Measurements from ENCODE around the gene CUEDC1.
"Not testable (repeated sequence)": the region's sequence is repeated elsewhere in the genome, so short reads cannot be mapped to it uniquely, and the experiment has no call there.

Gene CUEDC1

DNA sequence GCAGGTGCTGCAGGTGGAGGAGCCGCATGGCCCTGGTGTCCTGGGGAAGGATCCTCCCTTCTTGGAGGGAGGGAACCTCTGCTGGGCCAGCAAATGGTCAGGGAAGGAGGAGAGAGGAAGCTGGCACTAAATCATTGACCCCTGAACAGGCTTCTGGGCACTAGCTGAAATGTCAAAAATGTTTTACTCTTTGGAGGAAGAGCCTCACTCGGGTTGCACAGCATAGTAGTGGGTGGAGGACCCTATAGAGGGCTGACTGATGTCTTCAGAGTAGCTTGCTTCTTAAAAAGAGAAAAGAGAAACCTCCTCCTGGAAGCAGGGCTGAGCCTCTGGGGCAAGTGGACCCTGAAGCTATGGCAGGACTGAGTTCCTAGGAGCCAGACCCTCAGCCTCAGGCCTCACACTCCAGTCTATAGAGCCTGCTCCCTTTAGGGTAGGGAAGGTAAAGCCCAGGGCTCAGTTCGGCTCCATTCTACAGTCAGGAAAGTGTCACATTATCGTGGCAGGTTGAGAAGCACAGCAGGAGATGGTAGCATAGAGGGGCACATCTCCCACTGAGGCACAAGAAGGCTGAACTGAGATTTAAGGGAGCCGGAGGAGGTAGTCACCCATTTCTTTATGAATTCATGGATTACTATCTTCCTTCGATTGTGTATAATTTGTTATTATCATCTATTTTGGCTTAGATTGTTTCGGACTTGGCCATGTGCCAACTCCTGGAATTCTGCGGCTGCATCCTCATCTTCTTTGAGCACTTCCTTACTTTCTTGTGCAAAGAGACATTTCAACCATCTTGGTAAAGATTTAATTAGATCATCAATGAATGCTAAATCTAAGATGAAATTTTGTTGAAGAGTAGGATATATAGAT, 7.3 kb upstream of the CUEDC1 start:
- DNase-seq (no peak), ATAC-seq (replicated peaks) (no peak)
- Mint-ChIP-seq H3K4me1 (ENCODE audit: low read depth in 2 of 2) (peaks cover 1 to 4% of the 10 kb centered on the region in 2 donors), H3K27me3 (peaks cover 29 to 54% of the 10 kb centered on the region in 2 donors), H3K27ac (no peak overlapping the region), H3K9me3 (no peaks in the 10 kb centered on the region), H3K4me3 (no peak overlapping the region), H3K36me3 (ENCODE audit: insufficient read depth) (no peaks in the 10 kb centered on the region)

DNA sequence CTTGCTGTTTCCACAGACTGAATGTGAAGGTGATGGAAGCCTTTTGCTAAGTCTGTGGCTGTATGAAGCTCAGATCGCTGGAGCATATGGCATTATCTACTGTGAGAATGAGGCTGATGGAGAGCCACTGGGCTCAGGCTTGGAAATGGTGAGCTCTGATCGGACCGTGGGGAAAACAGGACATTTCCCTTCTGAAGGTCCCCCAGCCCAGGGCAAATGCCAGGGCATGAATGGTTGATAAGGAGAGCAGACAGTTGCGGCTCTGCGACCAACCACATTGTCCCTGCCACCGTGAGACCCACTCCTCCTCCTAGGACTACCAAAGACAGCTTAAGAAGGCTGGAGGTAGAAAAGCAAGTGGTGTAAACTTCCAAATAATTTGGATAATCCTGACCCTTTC, 4.7 kb upstream of the CUEDC1 start:
- peaks cover 33 to 53% of the 10 kb centered on the region in 2 donors for H3K27me3 Mint-ChIP-seq
- no peak overlapping the region for H3K27ac Mint-ChIP-seq
- peaks cover 17 to 23% of the 10 kb centered on the region in 2 donors for H3K4me1 Mint-ChIP-seq (ENCODE audit: low read depth in 2 of 2)
- H3K36me3 Mint-ChIP-seq (ENCODE audit: insufficient read depth), result peaks cover 10% of the 10 kb centered on the region
- no peak overlapping the region for H3K4me3 Mint-ChIP-seq
- ATAC-seq (replicated peaks) (no peak), DNase-seq (no peak)
- H3K9me3 Mint-ChIP-seq, result no peaks in the 10 kb centered on the region

DNA sequence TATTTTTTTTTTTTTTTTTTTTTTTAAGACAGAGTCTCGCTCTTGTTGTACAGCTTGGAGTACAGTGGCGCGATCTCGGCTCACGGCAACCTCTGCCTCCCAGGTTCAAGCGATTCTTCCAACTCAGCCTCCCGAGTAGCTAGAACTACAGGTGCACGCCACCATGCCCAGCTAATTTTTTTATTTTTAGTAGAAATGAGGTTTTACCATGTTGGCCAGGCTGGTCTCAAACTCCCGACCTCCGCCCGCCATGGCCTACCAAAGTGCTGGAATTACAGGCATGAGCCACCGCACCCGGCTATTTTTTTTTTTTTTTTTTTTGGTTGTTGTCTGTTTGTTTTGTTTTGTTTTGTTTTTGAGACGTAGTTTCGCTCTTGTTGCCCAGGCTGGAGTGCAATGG, 3.2 kb upstream of the CUEDC1 start:
- Mint-ChIP-seq H3K27me3 (peaks cover 27 to 55% of the 10 kb centered on the region in 2 donors), H3K36me3 (ENCODE audit: insufficient read depth) (peaks cover 10% of the 10 kb centered on the region), H3K4me1 (ENCODE audit: low read depth in 2 of 2) (peaks cover 20 to 23% of the 10 kb centered on the region in 2 donors)
- not testable (repeated sequence) for H3K4me3 Mint-ChIP-seq; ATAC-seq (replicated peaks); H3K27ac Mint-ChIP-seq; H3K9me3 Mint-ChIP-seq; DNase-seq

DNA sequence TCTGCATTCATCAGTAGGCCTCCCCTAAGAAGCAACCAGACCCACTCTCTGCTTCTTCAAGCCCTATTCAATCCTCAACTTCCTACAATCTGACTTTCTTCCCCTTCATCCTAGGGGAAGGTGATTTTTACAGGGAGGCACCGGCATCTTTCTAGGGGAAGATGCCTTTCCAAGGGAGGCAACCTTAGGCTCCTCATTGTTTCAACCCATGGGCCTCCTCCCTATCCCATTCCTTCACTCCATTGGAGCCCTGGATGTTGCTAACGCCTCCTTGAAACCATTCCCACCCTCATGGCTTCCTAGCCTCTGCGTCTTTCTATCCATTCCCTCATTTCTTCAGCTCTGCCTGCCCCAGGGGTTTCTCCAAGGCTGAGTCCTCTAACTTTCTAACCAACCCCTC, 2.7 kb upstream of the CUEDC1 start:
- Mint-ChIP-seq H3K27me3 (peaks cover 27 to 54% of the 10 kb centered on the region in 2 donors), H3K4me3 (peak overlapping the region in 1 of 2 donors; percentile 34), H3K4me1 (ENCODE audit: low read depth in 2 of 2) (peaks cover 21 to 23% of the 10 kb centered on the region in 2 donors), H3K36me3 (ENCODE audit: insufficient read depth) (peaks cover 10% of the 10 kb centered on the region), H3K9me3 (no peaks in the 10 kb centered on the region), H3K27ac (no peak overlapping the region)
- no peak for DNase-seq
- no peak for ATAC-seq (replicated peaks)

DNA sequence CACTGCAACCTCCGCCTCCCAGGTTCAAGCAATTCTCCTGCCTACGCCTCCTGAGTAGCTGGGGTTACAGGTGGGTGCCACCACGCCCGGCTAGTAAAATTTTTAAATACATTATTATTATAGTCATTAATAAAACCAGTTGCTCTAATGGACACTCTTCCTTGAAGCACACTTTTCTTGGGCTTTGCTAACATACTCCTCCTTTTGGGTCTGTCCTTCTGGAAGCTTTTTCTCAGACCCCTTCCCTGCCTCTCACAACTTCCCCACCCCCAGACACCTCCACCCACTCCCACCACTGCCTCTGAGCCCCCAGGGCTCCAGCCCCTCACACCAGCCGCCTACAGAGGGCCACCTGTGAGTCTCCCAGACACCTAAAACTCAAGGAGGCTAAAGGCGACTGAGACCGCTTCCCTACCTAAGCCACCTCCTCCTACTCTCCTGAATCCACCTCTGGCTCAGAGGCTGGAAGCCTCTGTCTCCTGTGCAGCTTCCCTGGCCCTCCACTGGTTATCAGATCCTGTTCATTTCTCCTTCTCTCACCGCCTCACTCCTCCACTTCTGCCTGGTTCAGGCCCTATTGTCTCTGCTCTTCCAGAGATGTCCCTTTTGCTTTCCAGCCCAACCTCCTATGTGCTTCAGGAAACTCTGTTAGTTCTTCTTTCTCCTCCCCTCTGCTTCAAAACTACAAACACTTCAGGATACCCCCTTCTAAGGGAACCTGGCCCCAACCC, 2.1 kb upstream of the CUEDC1 start:
- H3K4me3 Mint-ChIP-seq, result peak overlapping the region; percentile 4 to 34
- ATAC-seq (replicated peaks) (no peak), DNase-seq (no peak)
- H3K27me3 Mint-ChIP-seq, result peaks cover 26 to 50% of the 10 kb centered on the region in 2 donors
- no peaks in the 10 kb centered on the region for H3K9me3 Mint-ChIP-seq
- H3K4me1 Mint-ChIP-seq (ENCODE audit: low read depth in 2 of 2), result peaks cover 21 to 23% of the 10 kb centered on the region in 2 donors
- peak overlapping the region in 1 of 2 donors; percentile 21 for H3K27ac Mint-ChIP-seq
- H3K36me3 Mint-ChIP-seq (ENCODE audit: insufficient read depth), result peaks cover 10% of the 10 kb centered on the region

DNA sequence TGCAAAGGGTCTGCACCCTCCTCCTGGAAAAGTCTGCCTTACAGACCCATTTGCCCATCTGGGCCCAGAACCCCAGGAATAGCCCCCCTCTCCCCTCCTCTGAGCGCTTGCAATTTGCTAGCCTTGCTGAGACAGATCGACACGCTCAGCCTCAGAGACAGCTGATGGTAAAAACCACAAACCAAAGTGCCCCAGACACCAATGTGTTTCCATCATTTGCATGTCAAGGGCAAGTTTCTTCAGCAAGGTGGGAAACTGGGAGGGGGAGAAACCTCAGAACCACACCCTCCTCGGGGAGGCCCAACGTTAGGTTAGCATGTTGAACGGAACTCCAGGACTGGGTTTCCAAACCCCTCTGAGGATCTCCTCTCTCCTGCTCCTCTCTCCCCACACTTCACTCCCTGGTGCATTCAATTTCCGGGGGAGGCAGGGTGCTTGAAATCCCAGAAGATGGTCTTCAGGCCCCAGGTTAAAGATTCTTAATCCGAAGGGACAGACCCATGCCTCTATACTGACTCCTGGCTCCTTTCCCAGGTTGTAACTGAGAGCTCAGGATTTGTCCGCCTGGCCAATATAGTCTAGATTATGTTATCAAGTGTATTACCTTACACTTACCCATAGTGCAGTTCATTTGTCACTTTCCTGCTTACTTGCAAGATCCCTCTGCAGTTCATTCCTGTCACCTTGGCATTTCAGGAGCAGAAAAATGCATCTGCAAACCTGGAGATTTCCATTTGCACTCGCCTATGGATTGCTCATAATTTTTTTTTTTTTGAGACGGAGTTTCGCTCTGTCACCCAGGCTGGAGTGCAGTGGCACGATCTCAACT, 1.3 kb upstream of the CUEDC1 start:
- ATAC-seq (replicated peaks) (peak; percentile 82), DNase-seq (peak; percentile 47 to 56 (median 56))
- H3K9me3 Mint-ChIP-seq, result no peaks in the 10 kb centered on the region
- H3K4me1 Mint-ChIP-seq (ENCODE audit: low read depth in 2 of 2), result peaks cover 21 to 23% of the 10 kb centered on the region in 2 donors
- H3K4me3 Mint-ChIP-seq, result peak overlapping the region; percentile 80 to 86
- peaks cover 10% of the 10 kb centered on the region for H3K36me3 Mint-ChIP-seq (ENCODE audit: insufficient read depth)
- H3K27me3 Mint-ChIP-seq, result peaks cover 21 to 44% of the 10 kb centered on the region in 2 donors
- peak overlapping the region; percentile 22 to 59 for H3K27ac Mint-ChIP-seq

DNA sequence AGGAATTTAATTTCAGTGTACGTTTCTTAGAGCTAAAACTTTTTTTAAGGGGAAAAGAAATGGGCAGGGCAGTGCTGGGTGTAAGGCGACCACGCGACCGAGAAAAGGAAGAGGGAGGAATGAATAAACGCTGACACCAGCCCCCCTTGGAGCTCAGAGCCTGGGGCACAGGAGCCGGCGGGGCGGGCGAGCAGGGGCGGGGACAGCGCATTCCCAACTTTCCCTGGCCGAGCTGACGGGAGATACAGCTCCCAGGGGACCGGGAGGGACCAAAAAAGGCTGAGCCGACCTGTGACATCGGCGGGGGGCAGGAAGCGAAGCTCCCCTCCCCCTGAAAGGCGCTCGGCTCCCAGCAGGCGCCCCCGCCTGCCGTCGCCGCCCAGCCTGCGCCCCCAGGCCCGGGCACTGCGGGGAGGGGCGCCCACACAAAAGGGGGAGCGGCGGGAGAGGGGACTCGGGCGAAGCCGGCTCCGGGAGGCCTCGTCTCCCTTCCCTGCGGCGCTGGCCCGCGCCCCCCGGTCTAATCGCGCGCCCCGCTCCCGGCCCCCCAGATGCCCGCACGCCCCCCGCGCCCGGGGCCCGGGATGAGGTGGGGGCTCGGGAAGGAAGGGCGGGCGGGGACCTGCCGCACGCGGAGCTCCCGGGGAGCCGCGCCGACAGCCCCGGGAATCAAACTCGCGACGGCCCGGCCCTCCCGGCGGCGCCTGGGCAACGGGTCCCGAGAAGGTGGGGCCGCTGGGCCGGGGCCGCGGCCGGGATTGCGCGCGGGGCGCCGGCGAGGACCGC, 622 bp downstream of the CUEDC1 start:
- Mint-ChIP-seq H3K4me1 (ENCODE audit: low read depth in 2 of 2) (peaks cover 27 to 33% of the 10 kb centered on the region in 2 donors), H3K4me3 (peak overlapping the region; percentile 54 to 73), H3K27ac (no peak overlapping the region), H3K27me3 (peaks cover 20 to 32% of the 10 kb centered on the region in 2 donors), H3K9me3 (no peaks in the 10 kb centered on the region), H3K36me3 (ENCODE audit: insufficient read depth) (peaks cover 10% of the 10 kb centered on the region)
- ATAC-seq (replicated peaks), result no peak
- no peak for DNase-seq

DNA sequence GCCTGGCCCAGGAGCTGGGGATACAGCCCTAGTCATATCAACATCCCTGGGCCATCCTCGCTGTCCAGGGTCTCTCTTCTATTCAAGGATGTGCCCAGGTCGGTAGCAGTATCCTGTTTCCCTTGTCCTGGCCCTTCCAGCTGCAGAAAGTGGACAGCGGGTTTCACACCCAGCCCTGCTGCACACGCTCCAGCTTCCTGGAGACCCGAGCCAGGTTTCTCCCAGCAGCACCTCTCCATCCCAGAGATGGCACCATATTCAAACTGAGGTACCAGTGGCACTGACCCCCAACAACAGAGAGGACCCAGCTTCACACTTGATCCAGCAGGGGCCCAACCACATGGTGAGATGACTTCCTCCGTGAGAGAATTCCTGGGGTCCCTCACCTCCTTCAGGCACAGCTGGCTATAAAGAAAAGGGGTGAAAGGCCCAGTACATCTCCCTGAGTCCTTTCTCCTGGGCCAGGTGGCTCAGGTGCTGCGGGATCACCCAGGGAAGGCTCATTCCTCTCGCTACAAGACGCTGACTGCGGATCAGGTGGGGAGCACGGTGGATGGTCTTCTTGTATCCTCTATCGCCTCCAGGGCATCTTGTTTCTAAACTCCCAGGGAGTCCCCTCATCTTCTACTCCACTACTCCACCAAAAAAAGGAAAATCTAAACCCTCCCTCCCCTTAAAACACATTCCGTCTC, 1.4 kb downstream of the CUEDC1 start:
- Mint-ChIP-seq H3K27me3 (peaks cover 13 to 25% of the 10 kb centered on the region in 2 donors), H3K27ac (no peak overlapping the region), H3K4me1 (ENCODE audit: low read depth in 2 of 2) (peaks cover 31 to 39% of the 10 kb centered on the region in 2 donors), H3K36me3 (ENCODE audit: insufficient read depth) (peaks cover 10% of the 10 kb centered on the region), H3K4me3 (peak overlapping the region; percentile 54 to 73), H3K9me3 (no peaks in the 10 kb centered on the region)
- DNase-seq (no peak), ATAC-seq (replicated peaks) (no peak)

DNA sequence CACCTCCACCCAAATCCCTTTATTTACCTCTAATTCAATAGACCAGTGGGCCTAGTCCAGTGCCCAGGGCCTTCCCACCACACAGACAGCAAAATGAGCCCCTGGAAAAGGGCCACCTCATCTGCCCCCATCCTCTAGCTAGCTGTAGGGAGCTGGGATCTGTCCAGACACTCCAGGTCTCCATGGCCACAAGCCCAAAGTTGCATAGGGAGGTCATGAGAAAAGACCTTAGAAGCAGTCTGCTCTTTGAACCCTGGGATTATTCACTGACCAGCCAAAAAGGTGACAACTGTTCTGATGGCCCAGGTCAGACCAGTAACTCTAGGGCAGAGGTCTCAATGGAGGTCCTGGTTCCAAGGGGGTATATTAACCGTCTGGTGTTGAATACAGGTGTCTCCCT, 2.0 kb downstream of the CUEDC1 start:
- H3K27me3 Mint-ChIP-seq, result peaks cover 11 to 21% of the 10 kb centered on the region in 2 donors
- no peaks in the 10 kb centered on the region for H3K9me3 Mint-ChIP-seq
- H3K27ac Mint-ChIP-seq, result no peak overlapping the region
- ATAC-seq (replicated peaks), result no peak
- H3K4me3 Mint-ChIP-seq, result peak overlapping the region in 1 of 2 donors; percentile 73
- DNase-seq, result no peak
- peaks cover 10% of the 10 kb centered on the region for H3K36me3 Mint-ChIP-seq (ENCODE audit: insufficient read depth)
- H3K4me1 Mint-ChIP-seq (ENCODE audit: low read depth in 2 of 2), result peaks cover 36 to 45% of the 10 kb centered on the region in 2 donors

DNA sequence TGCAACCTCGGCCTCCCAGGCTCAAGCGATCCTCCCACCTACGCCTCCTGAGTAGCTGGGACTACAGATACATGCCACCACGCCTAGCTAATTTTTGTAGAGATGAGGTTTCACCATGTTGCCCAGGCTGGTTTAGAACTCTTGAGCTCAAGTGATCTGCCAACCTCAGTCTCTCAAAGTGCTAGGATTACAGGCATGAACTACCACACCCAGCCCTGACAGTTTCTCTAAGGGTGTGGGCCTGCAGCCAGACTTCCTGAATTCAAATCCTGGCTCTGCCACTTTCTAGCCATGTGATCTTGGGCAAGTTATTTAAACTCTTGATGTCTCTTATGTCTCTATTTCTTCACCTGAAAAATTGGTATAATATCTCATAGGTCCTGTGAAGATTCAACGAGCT, 5.6 kb downstream of the CUEDC1 start:
- H3K27ac Mint-ChIP-seq, result no peak overlapping the region

DNA sequence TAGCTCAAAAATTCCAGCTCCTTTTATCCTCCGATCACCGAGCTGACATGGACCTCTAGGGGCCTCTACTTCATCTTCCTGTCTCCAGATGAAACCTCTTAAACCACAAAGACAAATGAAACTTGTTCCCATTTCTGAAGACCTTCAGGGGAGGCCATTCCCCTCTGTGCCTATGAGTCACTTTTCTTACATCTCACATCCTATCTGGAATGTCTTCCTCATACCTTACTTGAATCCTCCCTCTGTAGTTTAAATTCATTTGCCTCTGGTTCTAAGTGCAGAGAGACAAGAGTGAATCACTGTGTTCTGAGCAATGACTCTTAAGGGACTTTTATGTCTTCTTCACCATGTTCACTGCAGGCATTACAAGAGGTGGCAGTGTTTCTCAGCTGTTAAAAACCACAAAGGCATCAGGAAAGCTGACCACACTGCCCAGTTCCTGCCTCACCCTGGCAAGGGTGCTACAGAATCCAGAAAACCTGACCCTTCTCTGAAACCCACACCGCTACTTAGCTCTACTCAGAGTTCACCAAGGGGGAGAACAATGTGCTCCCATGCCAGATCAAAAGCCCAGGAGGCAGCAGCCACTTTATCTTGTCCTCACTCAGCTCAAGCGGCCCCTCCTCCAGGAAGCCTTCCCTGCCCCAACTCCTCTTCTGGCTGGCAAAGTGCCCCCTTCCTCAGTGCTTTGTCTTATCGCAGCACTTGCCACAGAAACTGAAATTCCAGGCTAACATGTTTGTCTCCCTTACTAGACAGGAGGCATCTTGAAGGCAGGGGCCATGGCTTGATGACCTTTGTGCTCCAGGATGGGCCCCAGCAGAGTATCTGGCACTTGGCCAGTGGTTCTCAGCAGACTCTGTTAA, 6.4 kb downstream of the CUEDC1 start:
- peaks cover 2 to 7% of the 10 kb centered on the region in 2 donors for H3K27me3 Mint-ChIP-seq
- no peaks in the 10 kb centered on the region for H3K9me3 Mint-ChIP-seq
- no peaks in the 10 kb centered on the region for H3K36me3 Mint-ChIP-seq (ENCODE audit: insufficient read depth)
- no peak for DNase-seq
- peaks cover 20 to 31% of the 10 kb centered on the region in 2 donors for H3K4me1 Mint-ChIP-seq (ENCODE audit: low read depth in 2 of 2)
- peak; percentile 18 for ATAC-seq (replicated peaks)
- H3K4me3 Mint-ChIP-seq, result peak overlapping the region in 1 of 2 donors; percentile 1
- H3K27ac Mint-ChIP-seq, result peak overlapping the region; percentile 5 to 32

More for the DNA sequence above, 5.6 kb downstream of the CUEDC1 start:
- Mint-ChIP-seq H3K4me1 (ENCODE audit: low read depth in 2 of 2) (peaks cover 24 to 31% of the 10 kb centered on the region in 2 donors), H3K36me3 (ENCODE audit: insufficient read depth) (no peaks in the 10 kb centered on the region), H3K9me3 (no peaks in the 10 kb centered on the region), H3K27me3 (peaks cover 2 to 8% of the 10 kb centered on the region in 2 donors), H3K4me3 (no peak overlapping the region)
- ATAC-seq (replicated peaks), result no peak
- no peak for DNase-seq

All from effector memory CD8-positive, alpha-beta T cell (primary cell).